SK-N-SH (cell line): Measurements from ENCODE around the gene CXCL17. TPM values are rescaled to one million over a fixed set of nuclear protein-coding genes. Genes with fewer than 3 reads are reported as not detected.
A peak's percentile ranks its signal among the peaks of the same experiment; 100 is the strongest.

Source experiments
- CTCF ChIA-PET: fragments of 300-600, 350-600 bp; formaldehyde crosslinking; extraction: SDS; loops from one replicate; lab custom pipeline; 2021; lab: Yijun Ruan, JAX
- POLR2A ChIA-PET: fragments of 350-600 bp; sonication (Branson Sonifier 250); formaldehyde crosslinking; extraction: SDS; loops from one replicate; lab custom pipeline; 2020; ENCODE audit warnings: antibody characterized with exemption, inconsistent platforms; lab: Yijun Ruan, JAX
- DNase-seq: peaks from one replicate; pipeline ENCODE4 v3.0.0; 2012
- H2AFZ ChIP-seq: fragments of 200-600 bp; sonication (generic); 2 replicates; pipeline ENCODE4 v1.8.1; 2016; ENCODE audit warnings: antibody characterized with exemption, mild to moderate bottlenecking, low read depth
- H3F3A ChIP-seq: fragments of 200-600 bp; sonication (generic); replicated peaks from 2 replicates; pipeline ENCODE3; 2016; ENCODE audit warnings: antibody characterized with exemption, mild to moderate bottlenecking; ENCODE audit not compliant: insufficient read depth
- H3K27ac ChIP-seq, 2 experiments: fragments of 200-500 bp in 1 of 2; fragments of 200-600 bp in 1 of 2; sonication (Bioruptor generic) in 1 of 2; sonication (generic), shearing (Covaris generic) in 1 of 2; 2 replicates each; pipeline versions ENCODE4 v1.5.1 to v1.6.1; 2014 to 2016; ENCODE audit warnings: low read depth in 2 of 2, inconsistent platforms in 1 of 2, low read length in 1 of 2, mild to moderate bottlenecking in 1 of 2, mixed read lengths in 1 of 2
- H3K27me3 ChIP-seq: fragments of 200-600 bp; sonication (generic), shearing (Covaris generic); 2 replicates; pipeline ENCODE4 v1.6.1; 2016; ENCODE audit warnings: mixed run types; ENCODE audit not compliant: insufficient read depth
- H3K36me3 ChIP-seq, 2 experiments: fragments of 200-500 bp in 1 of 2; fragments of 200-600 bp in 1 of 2; sonication (Bioruptor generic) in 1 of 2; sonication (generic) in 1 of 2; replicated peaks in 1 of 2; 2 replicates each; pipeline versions ENCODE3 to v1.5.1; 2014 to 2016; ENCODE audit warnings: low read length in 1 of 2, mild to moderate bottlenecking in 1 of 2; ENCODE audit not compliant: insufficient read depth in 2 of 2, control insufficient read depth in 1 of 2
- H3K4me1 ChIP-seq, 2 experiments: fragments of 200-500 bp in 1 of 2; fragments of 200-600 bp in 1 of 2; sonication (Bioruptor generic) in 1 of 2; sonication (generic), shearing (Covaris generic) in 1 of 2; 2 replicates each; pipeline versions ENCODE4 v1.5.1 to v1.6.1; 2014 to 2016; ENCODE audit warnings: low read depth in 1 of 2, low read length in 1 of 2, mixed run types in 1 of 2; ENCODE audit not compliant: insufficient read depth in 2 of 2, control insufficient read depth in 1 of 2
- H3K4me2 ChIP-seq: fragments of 200-600 bp; sonication (generic), shearing (Covaris generic); 2 replicates; pipeline ENCODE4 v1.6.1; 2017; ENCODE audit warnings: mixed run types
- H3K4me3 ChIP-seq, 2 experiments: fragments of 200-500 bp in 1 of 2; fragments of 200-600 bp in 1 of 2; sonication (Bioruptor generic) in 1 of 2; sonication (generic), shearing (Covaris generic) in 1 of 2; 2 replicates each; pipeline versions ENCODE4 v1.5.1 to v1.8.1; 2014 to 2016; ENCODE audit warnings: low read depth in 2 of 2, inconsistent platforms in 1 of 2, low read length in 1 of 2, mild to moderate bottlenecking in 1 of 2, mixed read lengths in 1 of 2, moderate library complexity in 1 of 2
- H3K79me2 ChIP-seq: fragments of 200-600 bp; sonication (generic); 2 replicates; pipeline ENCODE4 v1.8.1; 2017; ENCODE audit warnings: mild to moderate bottlenecking; ENCODE audit not compliant: insufficient read depth
- H3K9ac ChIP-seq: fragments of 200-600 bp; sonication (generic); 2 replicates; pipeline ENCODE4 v1.6.1; 2017; ENCODE audit warnings: mixed run types
- H3K9me2 ChIP-seq: fragments of 200-600 bp; sonication (generic); 2 replicates; pipeline ENCODE4 v1.6.1; 2017; ENCODE audit warnings: mixed run types
- H3K9me3 ChIP-seq: fragments of 200-600 bp; sonication (generic); 2 replicates; pipeline ENCODE4 v1.6.1; 2017; ENCODE audit warnings: mixed run types, mild to moderate bottlenecking, moderate library complexity
- H4K20me1 ChIP-seq: fragments of 200-600 bp; sonication (generic); 2 replicates; pipeline ENCODE4 v1.6.1; 2017; ENCODE audit warnings: mild to moderate bottlenecking, mixed run types; ENCODE audit not compliant: insufficient read depth
- CHD2 ChIP-seq: fragments of 150-350 bp; IDR thresholded peaks from 2 replicates; pipeline ENCODE4 v1.6.1; 2018; ENCODE audit warnings: low read length; ENCODE audit not compliant: partially characterized antibody
- EP300 ChIP-seq, 2 experiments: IDR thresholded peaks; 2 replicates each; pipeline versions ENCODE4 v1.4.0 to v1.6.1; 2012; ENCODE audit warnings: borderline replicate concordance in 1 of 2, low read depth in 1 of 2, low read length in 1 of 2
- EZH2phosphoT487 ChIP-seq: fragments of 200-600 bp; sonication (generic); IDR thresholded peaks from 2 replicates; pipeline ENCODE4 v1.6.1; 2017; ENCODE audit warnings: low read depth, mixed run types, mild to moderate bottlenecking, antibody characterized with exemption, moderate library complexity, borderline replicate concordance
- FOXJ3 ChIP-seq: sonication (generic); formaldehyde crosslinking; IDR thresholded peaks from 2 replicates; pipeline ENCODE4 v1.5.1; 2020; ENCODE audit warnings: mild to moderate bottlenecking, missing genetic modification reagents
- GABPA ChIP-seq: IDR thresholded peaks from 2 replicates; pipeline ENCODE4 v1.4.0; 2012; ENCODE audit warnings: low read depth, mild to moderate bottlenecking
- GATA2 ChIP-seq: sonication (generic); formaldehyde crosslinking; IDR thresholded peaks from 2 replicates; pipeline ENCODE4 v1.5.0; 2020; ENCODE audit warnings: mild to moderate bottlenecking, missing genetic modification reagents
- IRF3 ChIP-seq: fragments of 150-350 bp; IDR thresholded peaks from 2 replicates; pipeline ENCODE4 v1.6.1; 2016; ENCODE audit warnings: mild to moderate bottlenecking, low read depth, low read length
- MXI1 ChIP-seq: IDR thresholded peaks from 2 replicates; pipeline ENCODE4 v1.6.1; 2012; ENCODE audit warnings: mild to moderate bottlenecking, low read depth, low read length, improper control_type of control experiment
- NRF1 ChIP-seq: IDR thresholded peaks from 2 replicates; pipeline ENCODE4 v1.6.1; 2012; ENCODE audit warnings: low read depth, mild to moderate bottlenecking, low read length
- RAD21 ChIP-seq: IDR thresholded peaks from 2 replicates; pipeline ENCODE4 v1.6.1; 2012; ENCODE audit warnings: mild to moderate bottlenecking, low read length
- RCOR1 ChIP-seq: fragments of 150-350 bp; IDR thresholded peaks from 2 replicates; pipeline ENCODE4 v1.6.1; 2017; ENCODE audit warnings: antibody characterized with exemption, low read length
- REST ChIP-seq: IDR thresholded peaks from 2 replicates; pipeline ENCODE4 v1.6.1; 2012; ENCODE audit warnings: mild to moderate bottlenecking, low read depth, low read length, moderate library complexity
- TAF1 ChIP-seq: IDR thresholded peaks from 2 replicates; pipeline ENCODE4 v1.6.1; 2012; ENCODE audit warnings: low read depth, mild to moderate bottlenecking, low read length, moderate library complexity, borderline replicate concordance
- USF2 ChIP-seq: fragments of 150-350 bp; IDR thresholded peaks from 2 replicates; pipeline ENCODE4 v1.6.1; 2017; ENCODE audit warnings: antibody characterized with exemption, low read length, low read depth, borderline replicate concordance
- ZBTB33 ChIP-seq: IDR thresholded peaks from 2 replicates; pipeline ENCODE4 v1.4.0; 2012; ENCODE audit warnings: low read depth, borderline replicate concordance
- WGBS: methylation state at CpG from one replicate; pipeline ENCODE4 v1.1.6; 2017; ENCODE audit warnings: low lambda C conversion rate; 5-methylcytosine and 5-hydroxymethylcytosine counted together
- polyA plus RNA-seq, 3 experiments: library from polyadenylated mRNA; depleted of rRNA; stranded (reverse); fragments of >200 nt; gene quantifications; 2 replicates each; pipeline ENCODE4 v1.2.3, GENCODE V29; 2012

Gene CXCL17
- polyA plus RNA-seq, 1 of the 3 experiments (the other 2 are of a cell fraction), result not detected

GRCh38 chr19:42401365-42402303 is 41.1 kb downstream of the CXCL17 start (continued):
- TF ChIP-seq TAF1 (0 out of 2 replicates have a peak, but pooled peaks have one; percentile 38), NRF1 (peak; percentile 68), GATA2 (CRISPR knock-in tag) (no peak), CHD2 (peak; percentile 21), EZH2phosphoT487 (no peak), RAD21 (peak; percentile 57), RCOR1 (peak; percentile 43; the same call in 1 of the 2 replicates), EP300 (IDR thresholded peaks at IDR 0.05; ENCODE audit: borderline replicate concordance in 1 of 2, low read depth in 1 of 2, low read length in 1 of 2) (no peak), USF2 (no peak), MXI1 (peak; percentile 88)
- TF ChIP-seq, all 33 proteins: peak for 9

- Histone ChIP-seq H3K36me3 (peaks cover 0 to 7% of the 10 kb centered on the region in 2 experiments), H4K20me1 (no peaks in the 10 kb centered on the region), H3K9ac (no peak overlapping the region), H3K4me3 (no peak overlapping the region), H3K27me3 (no peaks in the 10 kb centered on the region), H2AFZ (no peak overlapping the region), H3K27ac (no peak overlapping the region), H3K9me2 (no peaks in the 10 kb centered on the region), H3K79me2 (no peaks in the 10 kb centered on the region), H3K9me3 (no peaks in the 10 kb centered on the region), H3F3A (peaks cover 5% of the 10 kb centered on the region), H3K4me1 (peaks cover 0 to 29% of the 10 kb centered on the region in 2 experiments; a peak in 2 of 4 replicates), H3K4me2 (no peak overlapping the region)
- CTCF ChIA-PET, result interaction anchor here (0.7 to 2.9 kb wide), 17 partner anchors 9 to 292 kb away, joined by 3 to 45 read pairs (median 6); no protein-coding TSS in a partner anchor
- POLR2A ChIA-PET, result interaction anchor here (1.8 kb wide), 1 partner anchor 12 kb away, joined by 6 read pairs; no protein-coding TSS in a partner anchor
- WGBS, result 100% methylated on average over 1 of the region's 1 CpG
- DNase-seq, result no peak
- TF ChIP-seq GATA2 (CRISPR knock-in tag) (no peak), REST (no peak), GABPA (no peak), FOXJ3 (CRISPR knock-in tag) (no peak), ZBTB33 (no peak), RCOR1 (no peak), EP300 (IDR thresholded peaks at IDR 0.05; ENCODE audit: borderline replicate concordance in 1 of 2, low read depth in 1 of 2, low read length in 1 of 2) (no peak), IRF3 (no peak)
Observed at GRCh38 chr19:42400404-42400803, 42.3 kb downstream of the CXCL17 start.
